Measurements from ENCODE around the gene MAP3K7.
"Not testable (repeated sequence)": the region's sequence is repeated elsewhere in the genome, so short reads cannot be mapped to it uniquely, and the experiment has no call there.

The MAP3K7 gene

DNA sequence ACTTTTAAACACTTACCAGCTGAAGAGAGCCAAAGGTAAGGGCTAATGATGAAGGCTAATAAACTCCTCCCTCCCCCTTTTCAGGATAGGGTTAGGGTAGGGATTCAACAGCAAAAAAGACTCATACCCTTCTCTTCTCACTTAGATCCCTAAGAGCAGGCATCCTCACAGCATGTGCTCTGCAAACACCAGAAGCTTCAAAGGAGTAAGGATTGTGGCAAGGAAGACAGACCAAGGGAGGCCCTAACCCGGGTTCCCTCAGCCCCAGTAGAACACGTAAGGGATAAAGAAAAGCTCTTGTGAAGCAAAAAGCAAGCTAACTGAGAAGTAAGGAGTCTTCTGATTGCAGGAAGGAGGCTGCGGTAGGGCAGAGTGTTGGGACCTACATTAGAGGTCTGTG is 11.6 kb downstream of the MAP3K7 start:
- no peak for DNase-seq

DNA sequence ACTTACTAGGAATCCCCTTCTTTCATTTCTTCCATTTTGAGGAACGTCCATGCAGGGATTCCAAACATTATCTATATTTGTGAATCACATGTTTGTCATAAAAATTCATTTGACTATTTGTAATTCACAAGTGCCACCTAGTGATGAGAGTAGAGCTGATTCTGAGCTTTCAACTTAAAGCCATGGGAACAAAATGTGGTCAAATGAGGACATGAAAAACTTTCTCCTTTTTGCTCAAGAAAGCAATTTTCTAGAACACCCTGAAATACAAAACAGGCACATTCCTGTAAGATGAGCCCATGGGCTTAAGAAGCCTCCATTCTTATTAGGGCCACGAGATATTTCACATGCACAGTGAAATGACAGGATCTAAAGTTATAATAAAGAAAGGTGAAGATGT is 12.3 kb downstream of the MAP3K7 start:
- DNase-seq = no peak

DNA sequence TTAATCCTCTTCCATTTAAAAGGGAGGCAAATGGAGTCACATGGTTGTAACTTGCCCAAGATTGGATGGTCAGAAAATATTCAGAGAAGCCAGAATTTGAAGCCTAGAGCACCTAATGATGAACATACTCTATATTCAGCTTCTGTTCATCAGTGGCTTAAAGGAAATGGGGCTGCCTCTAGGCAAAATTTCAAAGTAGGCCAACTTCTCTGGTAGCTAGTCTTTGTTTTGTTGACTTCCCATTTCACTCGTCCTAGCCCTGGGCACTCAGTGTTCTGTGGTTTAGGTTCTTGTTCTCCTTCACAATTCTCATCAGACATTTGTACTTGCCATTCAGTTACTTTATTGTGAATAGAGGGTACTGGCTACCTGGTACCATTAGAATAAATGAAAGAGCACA is 13.2 kb downstream of the MAP3K7 start:
- no peak for DNase-seq

DNA sequence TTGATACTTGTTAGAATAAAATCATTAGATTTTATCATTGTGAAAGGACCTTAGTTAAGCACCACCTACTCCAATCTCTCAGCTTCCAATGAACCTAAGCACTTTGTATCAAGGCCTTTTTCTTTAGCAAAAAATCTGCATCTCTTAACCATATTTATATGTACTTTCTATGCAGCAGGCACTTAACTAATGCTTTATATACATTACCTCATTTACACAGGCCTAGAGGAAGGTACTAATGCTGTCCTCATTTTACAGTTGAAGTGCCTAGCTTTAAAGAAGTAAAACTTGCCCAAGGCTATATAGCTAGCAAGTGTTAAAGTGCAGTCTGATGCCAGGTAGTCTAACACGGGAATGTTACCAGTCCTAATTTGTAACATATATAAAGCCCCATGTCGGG is 14.0 kb downstream of the MAP3K7 start:
- no peak for DNase-seq

DNA sequence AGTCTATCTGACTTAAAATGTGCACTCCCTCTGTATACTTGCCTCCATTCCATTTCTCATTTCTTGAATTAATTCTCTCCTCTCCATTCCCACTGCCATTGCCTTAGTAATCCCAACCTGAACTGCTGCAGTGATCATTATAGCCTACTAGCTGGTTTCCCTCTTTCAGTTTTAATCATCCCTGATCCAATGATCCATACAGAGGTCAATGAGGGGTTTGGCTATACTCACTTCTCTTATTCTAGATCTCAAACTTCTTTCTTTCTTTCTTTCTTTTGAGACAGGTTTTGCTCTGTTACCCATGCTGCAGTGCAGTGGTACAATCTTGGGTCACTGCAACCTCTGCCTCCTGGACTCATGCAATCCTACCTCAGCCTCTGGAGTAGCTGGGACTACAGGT is 17.6 kb downstream of the MAP3K7 start:
- no peak for DNase-seq

DNA sequence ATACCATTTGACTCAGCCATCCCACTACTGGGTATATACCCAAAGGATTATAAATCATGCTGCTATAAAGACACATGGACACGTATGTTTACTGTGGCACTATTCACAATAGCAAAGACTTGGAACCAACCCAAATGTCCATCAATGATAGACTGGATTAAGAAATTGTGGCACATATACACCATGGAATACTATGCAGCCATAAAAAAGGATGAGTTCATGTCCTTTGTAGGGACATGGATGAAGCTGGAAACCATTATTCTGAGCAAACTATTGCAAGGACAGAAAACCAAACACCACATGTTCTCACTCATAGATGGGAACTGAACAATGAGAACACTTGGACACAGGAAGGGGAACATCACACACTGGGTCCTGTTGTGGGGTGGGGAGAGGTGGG is 19.2 kb downstream of the MAP3K7 start:
- not testable (repeated sequence) for DNase-seq

DNA sequence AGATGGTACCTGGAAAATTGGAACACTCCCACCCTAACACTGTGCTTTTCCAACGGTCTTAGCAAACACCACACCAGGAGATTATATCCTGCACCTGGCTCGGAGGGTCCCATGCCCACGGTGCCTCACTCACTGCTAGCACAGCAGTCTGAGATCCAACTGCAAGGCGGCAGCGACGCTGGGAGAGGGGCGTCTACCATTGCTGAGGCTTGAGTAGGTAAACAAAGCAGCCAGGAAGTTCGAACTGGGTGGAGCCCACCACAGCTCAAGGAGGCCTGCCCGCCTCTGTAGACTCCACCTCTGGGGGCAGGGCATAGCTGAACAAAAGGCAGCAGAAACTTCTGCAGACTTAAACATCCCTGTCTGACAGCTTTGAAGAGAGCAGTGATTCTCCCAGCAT is 24.5 kb downstream of the MAP3K7 start:
- DNase-seq = peak; percentile 60

DNA sequence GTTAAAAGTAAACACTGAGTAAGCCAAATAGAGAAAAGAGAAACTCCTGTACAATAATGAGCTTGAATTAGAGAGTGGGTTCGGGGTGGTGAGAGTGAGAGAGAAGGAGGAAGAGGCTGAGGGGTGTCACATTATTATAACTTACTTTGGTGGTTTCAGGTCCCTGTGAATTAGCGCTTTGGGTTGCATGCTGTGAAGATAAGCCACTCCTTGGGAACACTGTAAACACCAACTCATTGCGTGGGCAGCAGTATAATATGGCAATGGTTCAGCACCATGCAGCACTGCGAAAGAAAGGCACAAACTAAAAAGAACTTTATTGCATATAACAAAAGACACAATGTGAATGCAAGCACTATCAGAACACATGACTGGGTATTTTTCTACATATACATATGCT is 26.9 kb downstream of the MAP3K7 start:
- DNase-seq = no peak

DNA sequence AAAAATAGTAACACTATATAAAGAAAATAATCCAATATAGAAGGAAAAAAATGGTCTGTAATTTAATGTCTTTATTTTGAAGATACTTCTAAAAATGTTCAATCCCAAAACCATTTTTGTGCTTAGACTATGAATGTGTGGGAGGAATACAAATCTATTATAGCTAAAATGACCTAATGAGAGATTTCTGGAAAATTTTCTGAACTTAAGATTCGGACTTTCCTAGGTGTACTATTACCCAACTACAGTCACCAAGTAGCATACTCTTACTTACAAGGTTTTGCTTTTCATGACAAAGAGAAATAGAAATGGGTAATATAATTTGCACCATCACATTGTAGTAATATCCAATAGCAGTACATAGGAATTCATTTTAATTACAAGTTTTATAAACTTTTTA is 29.9 kb downstream of the MAP3K7 start:
- DNase-seq = no peak

DNA sequence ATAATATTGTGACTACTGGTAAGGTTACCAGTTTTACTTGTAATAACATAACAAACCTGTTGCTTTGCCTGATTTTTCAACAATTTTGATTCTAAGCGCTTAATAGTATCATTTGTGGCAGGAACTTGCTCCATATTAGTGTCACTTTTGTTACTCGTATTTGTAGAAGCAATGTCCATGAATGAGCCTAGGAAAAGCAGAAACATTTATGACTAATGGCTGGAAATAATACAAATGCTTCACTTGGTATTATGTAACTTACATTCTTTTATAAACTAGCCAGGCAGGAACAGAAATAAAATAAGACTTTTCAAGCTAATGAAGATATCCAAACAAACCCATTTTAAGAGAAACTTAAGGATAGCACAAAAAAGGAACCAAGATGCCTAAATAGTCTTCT is 38.9 kb downstream of the MAP3K7 start:
- DNase-seq = no peak

DNA sequence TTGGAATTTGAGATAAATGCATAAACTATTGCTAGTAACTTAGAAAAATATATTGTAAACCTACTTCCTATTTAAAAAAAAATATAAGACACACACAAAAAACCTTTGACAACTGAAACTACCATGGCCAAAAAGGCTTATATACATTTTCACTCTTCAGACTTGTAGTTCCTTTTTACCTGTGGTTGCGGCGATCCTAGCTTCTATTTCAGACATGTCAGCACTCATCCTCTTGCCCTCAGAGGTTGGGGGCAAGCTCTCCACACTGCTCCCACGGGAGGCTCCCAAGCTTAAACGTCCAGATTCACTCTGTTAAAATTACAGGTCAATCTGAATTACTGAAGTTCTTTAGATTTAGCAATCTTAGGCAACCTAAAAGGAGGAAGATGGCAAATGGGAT is 39.8 kb downstream of the MAP3K7 start:
- no peak for DNase-seq

DNA sequence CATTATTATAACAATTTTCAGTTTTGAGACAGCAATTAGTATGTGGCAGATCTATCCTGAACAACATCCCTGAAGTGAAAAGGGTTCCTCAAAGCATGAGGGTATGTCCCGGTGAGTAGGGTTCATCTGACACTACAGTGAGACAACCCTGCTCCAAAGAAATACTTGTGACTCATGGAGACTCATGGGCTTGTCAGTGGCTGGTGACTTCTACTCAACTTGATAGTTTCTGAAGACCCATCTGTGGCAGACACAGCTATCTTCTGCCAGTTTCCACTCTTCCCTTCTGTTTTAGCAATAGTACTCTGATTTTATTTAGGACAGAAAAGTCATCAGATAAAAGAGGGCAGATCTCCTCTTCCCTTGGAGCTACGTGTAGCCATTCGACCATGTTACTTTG is 41.4 kb downstream of the MAP3K7 start:
- no peak for DNase-seq

DNA sequence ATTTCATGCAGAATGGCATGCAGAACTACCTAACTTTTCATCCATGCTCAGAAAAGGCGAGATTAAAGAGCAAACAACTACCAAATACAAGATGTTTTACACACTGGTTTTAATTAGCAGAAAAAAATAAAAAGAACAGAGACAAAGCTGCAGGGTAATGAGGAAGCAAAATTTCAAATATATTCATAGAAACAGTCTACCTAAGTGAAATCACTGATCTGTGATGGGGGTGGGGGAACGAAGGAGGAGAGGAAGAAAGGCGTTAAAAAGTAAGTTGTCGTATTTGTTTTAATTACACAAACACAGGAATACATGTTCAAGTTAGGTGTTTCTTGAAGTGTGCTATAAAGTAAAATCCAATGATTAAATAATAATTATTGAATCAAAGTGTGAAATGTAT is 42.1 kb downstream of the MAP3K7 start:
- DNase-seq = no peak

DNA sequence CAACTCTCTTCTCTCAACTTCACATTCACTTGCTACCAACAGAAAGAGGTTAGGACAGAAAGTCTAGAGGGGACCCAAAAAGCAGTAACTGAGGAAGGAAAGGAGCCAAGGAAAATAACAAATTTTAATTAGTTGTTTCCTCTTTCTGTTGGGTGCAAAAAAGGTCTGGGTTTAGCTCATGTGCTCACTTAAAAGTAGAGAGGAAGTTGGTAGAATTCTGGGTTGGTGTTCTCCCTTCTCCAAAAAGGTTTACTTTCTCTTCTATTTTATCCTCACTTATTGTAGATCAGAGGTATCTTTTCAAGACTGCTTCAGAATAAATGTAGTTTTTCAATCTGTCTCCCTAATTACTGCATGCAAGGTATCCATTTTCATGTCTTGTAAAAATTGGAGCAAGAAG is 42.8 kb downstream of the MAP3K7 start:
- DNase-seq = no peak

DNA sequence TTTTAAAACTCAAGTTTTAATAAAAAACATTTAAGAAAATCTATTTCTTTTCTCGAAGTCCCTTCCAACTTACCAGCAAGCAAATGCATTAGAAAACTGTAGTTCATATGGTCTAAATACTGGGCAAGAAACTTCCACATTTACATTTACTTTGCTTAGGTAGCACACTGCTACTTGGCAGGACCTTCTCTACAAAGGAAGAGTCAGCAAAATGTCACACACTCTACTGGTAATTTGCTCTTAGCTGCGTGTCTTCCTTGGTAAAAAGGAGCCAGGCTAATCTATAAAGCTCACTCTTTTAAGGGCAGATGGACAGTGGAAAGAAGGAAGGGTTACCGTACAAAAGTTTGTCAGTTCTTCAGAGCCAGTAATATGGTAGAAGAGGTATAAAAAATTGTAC is 45.7 kb downstream of the MAP3K7 start:
- no peak for DNase-seq

DNA sequence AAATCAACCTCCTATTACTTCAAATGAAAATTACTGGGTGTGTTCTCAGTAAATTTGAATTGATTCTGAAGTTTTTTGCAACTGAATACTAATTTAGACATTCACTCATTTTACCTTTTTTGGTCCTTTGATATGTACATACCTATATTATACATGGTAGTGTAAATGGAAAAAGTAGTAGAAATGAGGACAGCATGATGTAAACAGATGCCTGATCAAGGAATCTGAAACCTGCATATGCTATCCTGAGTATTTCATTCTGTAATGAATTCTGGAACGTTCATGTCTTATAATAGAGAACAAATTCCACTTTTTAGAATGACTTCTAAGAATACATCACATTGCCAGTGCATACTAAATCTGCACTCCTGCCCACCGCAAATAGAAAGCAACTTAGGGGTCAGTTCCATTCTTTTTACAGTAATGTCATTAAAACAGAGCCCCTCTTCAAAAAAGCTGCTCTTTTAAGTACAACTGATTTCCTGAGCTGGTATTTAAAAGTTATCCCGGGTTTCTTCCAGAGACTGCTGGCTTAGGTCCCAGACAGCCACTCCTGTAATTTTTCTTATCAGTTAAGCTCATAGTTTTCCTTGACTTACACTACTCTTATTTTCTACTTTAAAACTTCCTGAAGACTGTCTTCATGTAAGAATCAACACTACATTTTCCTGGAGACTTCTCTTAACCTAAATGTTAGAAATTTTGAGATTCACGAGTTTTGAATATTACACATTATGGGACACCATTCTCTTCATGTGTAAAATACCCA is 48.4 kb downstream of the MAP3K7 start:
- no peak for DNase-seq

DNA sequence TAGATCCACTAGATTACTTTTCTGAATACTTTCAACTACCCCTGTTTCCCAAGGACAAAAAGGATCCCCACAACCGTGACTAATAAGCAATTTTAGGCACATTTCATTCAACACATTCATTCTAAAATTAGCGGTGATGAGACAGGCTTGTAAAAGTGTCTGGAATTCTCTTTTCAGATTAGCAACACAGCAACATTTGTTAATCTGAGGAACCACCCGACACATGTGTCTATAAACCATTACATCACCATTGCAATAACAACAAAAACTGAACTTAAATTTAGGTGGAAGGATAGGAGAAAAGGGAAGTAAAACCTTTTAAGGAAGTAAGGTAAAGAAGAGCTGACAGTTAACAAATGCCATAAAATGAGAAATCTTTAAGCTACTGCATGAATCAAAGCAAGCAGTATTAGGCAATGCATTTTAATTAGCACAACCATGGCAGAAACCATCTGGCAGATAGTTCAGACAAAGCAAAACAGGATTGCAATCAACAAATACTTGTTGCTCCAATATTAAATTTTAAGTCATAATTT is 49.1 kb downstream of the MAP3K7 start:
- no peak for DNase-seq

DNA sequence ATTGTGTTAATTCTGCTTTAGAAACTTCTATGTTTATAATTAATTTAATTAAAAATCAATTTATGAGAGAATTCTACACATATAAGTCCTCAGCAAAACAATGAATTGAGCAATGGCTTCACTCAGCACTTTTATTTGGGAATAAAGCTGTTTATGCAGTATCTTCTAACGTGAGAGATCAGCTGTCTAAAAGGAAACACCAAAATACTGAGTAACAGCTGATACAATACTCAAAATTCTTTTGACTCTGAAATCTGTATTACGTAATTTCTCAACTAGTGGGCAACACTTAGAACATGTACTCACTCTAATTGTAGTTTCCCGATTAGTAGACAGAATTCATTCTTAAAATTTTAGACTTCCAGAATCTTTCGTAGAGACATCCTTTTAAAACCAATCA is 49.8 kb downstream of the MAP3K7 start:
- DNase-seq = no peak

DNA sequence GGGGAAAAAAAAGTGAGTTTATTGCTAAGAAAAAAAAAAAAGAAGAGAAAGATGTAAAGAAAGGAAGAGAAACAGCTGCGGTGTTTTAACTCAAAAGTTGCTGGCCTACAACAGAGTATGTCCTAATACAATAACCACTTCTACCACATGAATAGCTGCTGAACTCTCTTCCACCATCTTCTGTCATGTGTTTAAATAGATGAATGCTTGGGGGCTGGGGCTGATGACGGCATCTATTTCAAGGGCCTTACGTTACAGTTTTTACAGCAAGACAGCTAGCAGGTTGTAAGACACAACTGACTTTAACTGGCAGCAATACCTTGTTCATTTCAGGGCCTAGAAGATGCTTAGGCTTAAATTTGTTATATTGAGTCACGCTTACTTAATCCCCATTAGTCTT is 50.4 kb downstream of the MAP3K7 start:
- DNase-seq = no peak

DNA sequence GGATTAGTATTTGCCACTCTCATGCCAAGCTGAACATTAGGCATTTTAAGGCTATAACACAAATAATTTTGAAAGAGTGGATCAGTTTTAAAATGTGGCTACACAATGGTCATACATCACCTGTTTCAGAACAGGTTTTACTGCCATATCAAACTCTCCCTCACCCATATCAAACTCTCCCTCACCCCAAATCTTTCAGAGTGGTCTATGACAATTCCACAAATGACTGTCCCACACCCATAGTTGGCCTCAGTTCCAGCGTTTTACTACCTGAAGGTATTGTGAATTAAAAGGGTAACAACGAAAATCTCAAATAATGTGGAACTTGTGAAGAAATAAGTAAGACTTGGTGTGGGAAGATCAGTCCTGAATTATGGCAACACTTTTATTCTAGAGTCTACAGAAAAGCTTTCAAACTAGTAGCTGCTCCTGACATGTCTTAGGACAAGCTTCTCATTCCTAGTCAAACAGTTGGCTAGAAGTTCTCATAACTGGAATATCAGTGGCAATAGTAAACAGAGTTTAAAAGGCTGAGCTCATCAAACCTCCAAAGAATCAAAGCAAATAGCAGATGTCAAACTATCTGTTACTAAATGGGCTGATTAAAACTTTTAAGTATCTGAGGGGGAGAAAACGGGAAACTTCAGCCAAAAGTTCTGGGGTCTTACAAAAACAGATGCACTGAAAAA is 52.4 kb downstream of the MAP3K7 start:
- no peak for DNase-seq

DNA sequence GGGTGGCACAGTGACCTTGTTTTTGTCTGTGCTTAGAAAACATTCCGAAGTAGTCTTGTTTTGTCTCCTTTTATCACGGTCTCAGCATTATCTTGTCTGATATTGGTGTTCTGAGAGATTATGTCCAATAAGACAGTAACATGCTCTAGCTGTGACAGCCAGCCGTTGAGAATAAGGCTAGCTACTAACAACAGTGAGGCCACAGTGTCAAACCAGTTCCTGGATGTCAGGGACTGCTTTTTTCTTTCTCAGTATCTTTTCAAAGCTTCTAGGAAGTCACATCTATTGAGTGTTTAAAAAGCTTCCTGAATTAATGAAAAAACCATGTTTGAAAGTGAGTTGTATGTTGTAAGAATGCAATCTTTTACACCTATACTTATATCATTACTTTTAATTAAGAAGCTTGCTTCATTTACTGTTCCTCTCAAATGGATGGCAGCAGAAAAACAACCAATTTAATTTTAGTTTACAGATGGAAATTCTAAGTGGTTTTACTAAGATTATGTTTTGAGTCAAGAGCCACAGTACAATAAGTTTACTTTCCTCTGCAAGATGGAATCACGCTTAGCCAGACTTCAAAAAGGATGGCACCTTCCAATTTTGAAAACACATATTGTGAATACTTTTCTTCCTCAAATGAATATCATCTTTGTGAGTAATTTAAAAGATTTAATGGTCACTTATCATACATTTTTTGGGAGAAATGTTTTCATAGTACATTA is 53.1 kb downstream of the MAP3K7 start:
- DNase-seq = no peak

DNA sequence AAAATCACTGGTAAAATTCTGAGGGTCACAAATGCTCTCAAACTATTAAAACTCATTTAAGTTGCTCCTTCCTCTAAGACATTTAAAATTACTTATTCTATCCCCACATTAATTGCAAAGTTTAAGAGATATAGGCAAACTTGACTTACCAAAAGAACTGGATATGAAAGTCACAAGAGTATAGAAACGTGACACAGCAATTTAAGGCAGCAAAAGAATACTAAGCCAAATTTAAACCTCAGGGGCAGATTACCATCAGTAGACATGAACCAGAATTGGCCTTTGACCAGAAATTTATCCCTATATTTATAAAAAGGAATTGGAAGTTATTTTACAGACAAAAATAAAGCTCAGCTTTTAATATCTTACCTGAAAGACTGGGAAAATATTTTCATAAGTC is 56.0 kb downstream of the MAP3K7 start:
- DNase-seq = no peak

DNA sequence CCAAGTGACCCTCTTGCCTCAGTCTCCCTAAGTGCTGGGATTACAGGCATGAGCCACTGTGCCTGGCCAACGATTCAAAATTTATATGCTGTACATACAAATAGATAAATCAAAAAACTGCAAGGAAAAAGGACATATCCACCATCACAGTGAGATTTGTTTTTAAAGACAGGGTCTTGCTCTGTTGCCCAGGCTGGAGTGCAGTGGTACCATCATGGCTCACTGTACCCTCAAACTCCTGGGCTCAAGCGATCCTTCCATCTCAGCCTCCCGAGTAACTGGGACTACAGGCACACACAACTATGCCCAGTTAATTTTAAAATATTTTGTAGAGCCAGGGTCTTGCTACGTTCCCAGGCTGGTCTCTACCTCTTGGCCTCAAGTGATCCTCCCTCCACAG is 61.5 kb downstream of the MAP3K7 start:
- DNase-seq = no peak

DNA sequence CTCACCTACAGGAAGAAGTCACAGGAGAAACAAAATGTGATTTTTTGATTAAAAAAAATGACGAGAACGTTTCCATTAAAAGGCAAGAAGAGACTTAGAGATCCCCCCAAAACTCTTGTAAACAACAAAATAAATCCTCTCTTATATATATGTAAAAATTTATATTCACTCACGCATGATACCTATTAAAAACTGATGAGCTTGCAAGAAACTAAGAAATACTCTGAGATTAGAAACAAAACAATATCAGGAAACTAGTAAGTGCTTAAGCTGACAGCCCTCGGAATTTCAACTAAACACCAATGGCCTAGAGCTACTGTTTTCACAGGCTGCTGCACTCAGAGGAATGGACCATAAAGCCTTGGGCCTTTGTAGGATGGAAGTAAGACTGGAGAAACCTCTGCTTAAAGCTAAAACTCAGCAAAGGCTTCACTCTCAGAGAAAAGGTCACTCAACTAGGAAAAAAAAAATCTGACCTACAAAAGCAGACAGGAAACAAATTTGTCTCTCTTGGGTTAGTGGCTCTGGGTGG is 63.0 kb downstream of the MAP3K7 start:
- DNase-seq = no peak
